SK-N-SH (cell line): Measurements from ENCODE around the gene PRKG1. TPM values are rescaled to one million over a fixed set of nuclear protein-coding genes. Genes with fewer than 3 reads are reported as not detected.

Source experiments
- CTCF ChIA-PET: fragments of 300-600, 350-600 bp; formaldehyde crosslinking; extraction: SDS; loops from one replicate; lab custom pipeline; 2021; lab: Yijun Ruan, JAX
- POLR2A ChIA-PET: fragments of 350-600 bp; sonication (Branson Sonifier 250); formaldehyde crosslinking; extraction: SDS; loops from one replicate; lab custom pipeline; 2020; ENCODE audit warnings: antibody characterized with exemption, inconsistent platforms; lab: Yijun Ruan, JAX
- DNase-seq: peaks from one replicate; pipeline ENCODE4 v3.0.0; 2012
- H2AFZ ChIP-seq: fragments of 200-600 bp; sonication (generic); 2 replicates; pipeline ENCODE4 v1.8.1; 2016; ENCODE audit warnings: antibody characterized with exemption, mild to moderate bottlenecking, low read depth
- H3F3A ChIP-seq: fragments of 200-600 bp; sonication (generic); replicated peaks from 2 replicates; pipeline ENCODE3; 2016; ENCODE audit warnings: antibody characterized with exemption, mild to moderate bottlenecking; ENCODE audit not compliant: insufficient read depth
- H3K27ac ChIP-seq, 2 experiments: fragments of 200-500 bp in 1 of 2; fragments of 200-600 bp in 1 of 2; sonication (Bioruptor generic) in 1 of 2; sonication (generic), shearing (Covaris generic) in 1 of 2; 2 replicates each; pipeline versions ENCODE4 v1.5.1 to v1.6.1; 2014 to 2016; ENCODE audit warnings: low read depth in 2 of 2, inconsistent platforms in 1 of 2, low read length in 1 of 2, mild to moderate bottlenecking in 1 of 2, mixed read lengths in 1 of 2
- H3K27me3 ChIP-seq: fragments of 200-600 bp; sonication (generic), shearing (Covaris generic); 2 replicates; pipeline ENCODE4 v1.6.1; 2016; ENCODE audit warnings: mixed run types; ENCODE audit not compliant: insufficient read depth
- H3K36me3 ChIP-seq, 2 experiments: fragments of 200-500 bp in 1 of 2; fragments of 200-600 bp in 1 of 2; sonication (Bioruptor generic) in 1 of 2; sonication (generic) in 1 of 2; replicated peaks in 1 of 2; 2 replicates each; pipeline versions ENCODE3 to v1.5.1; 2014 to 2016; ENCODE audit warnings: low read length in 1 of 2, mild to moderate bottlenecking in 1 of 2; ENCODE audit not compliant: insufficient read depth in 2 of 2, control insufficient read depth in 1 of 2
- H3K4me1 ChIP-seq, 2 experiments: fragments of 200-500 bp in 1 of 2; fragments of 200-600 bp in 1 of 2; sonication (Bioruptor generic) in 1 of 2; sonication (generic), shearing (Covaris generic) in 1 of 2; 2 replicates each; pipeline versions ENCODE4 v1.5.1 to v1.6.1; 2014 to 2016; ENCODE audit warnings: low read depth in 1 of 2, low read length in 1 of 2, mixed run types in 1 of 2; ENCODE audit not compliant: insufficient read depth in 2 of 2, control insufficient read depth in 1 of 2
- H3K4me2 ChIP-seq: fragments of 200-600 bp; sonication (generic), shearing (Covaris generic); 2 replicates; pipeline ENCODE4 v1.6.1; 2017; ENCODE audit warnings: mixed run types
- H3K4me3 ChIP-seq, 2 experiments: fragments of 200-500 bp in 1 of 2; fragments of 200-600 bp in 1 of 2; sonication (Bioruptor generic) in 1 of 2; sonication (generic), shearing (Covaris generic) in 1 of 2; 2 replicates each; pipeline versions ENCODE4 v1.5.1 to v1.8.1; 2014 to 2016; ENCODE audit warnings: low read depth in 2 of 2, inconsistent platforms in 1 of 2, low read length in 1 of 2, mild to moderate bottlenecking in 1 of 2, mixed read lengths in 1 of 2, moderate library complexity in 1 of 2
- H3K79me2 ChIP-seq: fragments of 200-600 bp; sonication (generic); 2 replicates; pipeline ENCODE4 v1.8.1; 2017; ENCODE audit warnings: mild to moderate bottlenecking; ENCODE audit not compliant: insufficient read depth
- H3K9ac ChIP-seq: fragments of 200-600 bp; sonication (generic); 2 replicates; pipeline ENCODE4 v1.6.1; 2017; ENCODE audit warnings: mixed run types
- H3K9me2 ChIP-seq: fragments of 200-600 bp; sonication (generic); 2 replicates; pipeline ENCODE4 v1.6.1; 2017; ENCODE audit warnings: mixed run types
- H3K9me3 ChIP-seq: fragments of 200-600 bp; sonication (generic); 2 replicates; pipeline ENCODE4 v1.6.1; 2017; ENCODE audit warnings: mixed run types, mild to moderate bottlenecking, moderate library complexity
- H4K20me1 ChIP-seq: fragments of 200-600 bp; sonication (generic); 2 replicates; pipeline ENCODE4 v1.6.1; 2017; ENCODE audit warnings: mild to moderate bottlenecking, mixed run types; ENCODE audit not compliant: insufficient read depth
- ELF1 ChIP-seq: IDR thresholded peaks from 2 replicates; pipeline ENCODE4 v1.4.0; 2012
- EZH2phosphoT487 ChIP-seq: fragments of 200-600 bp; sonication (generic); IDR thresholded peaks from 2 replicates; pipeline ENCODE4 v1.6.1; 2017; ENCODE audit warnings: low read depth, mixed run types, mild to moderate bottlenecking, antibody characterized with exemption, moderate library complexity, borderline replicate concordance
- FOSL2 ChIP-seq: IDR thresholded peaks from 2 replicates; pipeline ENCODE4 v1.4.0; 2012; ENCODE audit warnings: low read depth, mild to moderate bottlenecking, moderate library complexity, borderline replicate concordance
- GATA2 ChIP-seq: sonication (generic); formaldehyde crosslinking; IDR thresholded peaks from 2 replicates; pipeline ENCODE4 v1.5.0; 2020; ENCODE audit warnings: mild to moderate bottlenecking, missing genetic modification reagents
- JUND ChIP-seq: IDR thresholded peaks from 2 replicates; pipeline ENCODE4 v1.4.0; 2012
- NFIC ChIP-seq: IDR thresholded peaks from 2 replicates; pipeline ENCODE4 v1.4.0; 2012; ENCODE audit warnings: borderline replicate concordance
- POLR2AphosphoS5 ChIP-seq: IDR thresholded peaks from 2 replicates; pipeline ENCODE4 v1.6.1; 2012; ENCODE audit warnings: low read depth, low read length
- RCOR1 ChIP-seq: fragments of 150-350 bp; IDR thresholded peaks from 2 replicates; pipeline ENCODE4 v1.6.1; 2017; ENCODE audit warnings: antibody characterized with exemption, low read length
- RFX5 ChIP-seq: IDR thresholded peaks from 2 replicates; pipeline ENCODE4 v1.6.1; 2012; ENCODE audit warnings: mild to moderate bottlenecking, improper control_type of control experiment, low read length
- RXRA ChIP-seq: IDR thresholded peaks from 2 replicates; pipeline ENCODE4 v1.4.0; 2012; ENCODE audit warnings: low read depth, mild to moderate bottlenecking, borderline replicate concordance
- SIN3A ChIP-seq: IDR thresholded peaks from 2 replicates; pipeline ENCODE4 v1.6.1; 2012; ENCODE audit warnings: low read depth, mild to moderate bottlenecking, low read length, moderate library complexity, borderline replicate concordance
- SMC3 ChIP-seq: IDR thresholded peaks from 2 replicates; pipeline ENCODE4 v1.6.1; 2012; ENCODE audit warnings: low read depth, low read length, improper control_type of control experiment
- TAF1 ChIP-seq: IDR thresholded peaks from 2 replicates; pipeline ENCODE4 v1.6.1; 2012; ENCODE audit warnings: low read depth, mild to moderate bottlenecking, low read length, moderate library complexity, borderline replicate concordance
- TCF12 ChIP-seq: IDR thresholded peaks from 2 replicates; pipeline ENCODE4 v1.4.0; 2012
- YY1 ChIP-seq: IDR thresholded peaks from 2 replicates; pipeline ENCODE4 v1.4.0; 2012; ENCODE audit warnings: low read depth, mild to moderate bottlenecking
- WGBS: methylation state at CpG from one replicate; pipeline ENCODE4 v1.1.6; 2017; ENCODE audit warnings: low lambda C conversion rate; 5-methylcytosine and 5-hydroxymethylcytosine counted together
- polyA plus RNA-seq, 3 experiments: library from polyadenylated mRNA; depleted of rRNA; stranded (reverse); fragments of >200 nt; gene quantifications; 2 replicates each; pipeline ENCODE4 v1.2.3, GENCODE V29; 2012
- TF ChIP-seq, protein P1 (sequence below): fragments of 150-350 bp; IDR thresholded peaks from 2 replicates; pipeline ENCODE4 v1.6.1; 2016; ENCODE audit warnings: mild to moderate bottlenecking, low read depth, low read length
- TF ChIP-seq, protein P2 (sequence below): fragments of 200-600 bp; sonication (generic); IDR thresholded peaks from 2 replicates; pipeline ENCODE4 v1.6.1; 2017; ENCODE audit warnings: antibody characterized with exemption, mild to moderate bottlenecking, moderate library complexity
- TF ChIP-seq, protein P3 (sequence below): IDR thresholded peaks from 2 replicates; pipeline ENCODE4; 2012
- TF ChIP-seq, protein P4 (sequence below): IDR thresholded peaks from 2 replicates; pipeline ENCODE4 v1.4.0; 2012; ENCODE audit warnings: low read depth, borderline replicate concordance
- TF ChIP-seq, protein P5 (sequence below): fragments of 150-350 bp; IDR thresholded peaks from 2 replicates; pipeline ENCODE4 v1.6.1; 2017; ENCODE audit warnings: antibody characterized with exemption, low read length, low read depth, borderline replicate concordance

PRKG1 gene
- polyA plus RNA-seq, 1 of the 3 experiments (the other 2 are of a cell fraction), result 4.1 TPM

DNA sequence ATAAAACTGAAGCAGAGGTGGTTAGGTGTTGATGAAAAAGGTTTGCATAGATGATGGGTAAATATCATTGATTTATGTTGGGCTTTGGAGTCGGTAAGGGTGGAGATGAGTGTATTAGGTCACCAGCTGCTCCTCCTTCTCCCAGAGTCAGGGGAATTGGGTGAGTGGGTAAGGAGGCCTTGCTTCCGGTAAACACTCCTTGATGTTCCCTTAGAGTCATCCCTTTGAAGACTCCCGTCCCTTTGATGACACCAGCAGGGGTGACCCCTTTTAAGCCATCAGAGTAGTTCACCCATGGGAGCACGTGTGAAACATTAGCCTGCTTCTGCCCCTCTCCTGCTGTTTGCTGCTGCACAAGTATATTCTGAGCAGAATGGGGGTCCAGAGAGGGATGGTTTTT lies 1147.6 kb downstream of the PRKG1 start:
- CTCF ChIA-PET, result no interaction called here
- H3K4me2 ChIP-seq, result no peak overlapping the region
- no peak for TF ChIP-seq NFIC
- TF ChIP-seq RXRA, result no peak
- no peak for TF ChIP-seq RFX5
- TF ChIP-seq, protein P1, sequence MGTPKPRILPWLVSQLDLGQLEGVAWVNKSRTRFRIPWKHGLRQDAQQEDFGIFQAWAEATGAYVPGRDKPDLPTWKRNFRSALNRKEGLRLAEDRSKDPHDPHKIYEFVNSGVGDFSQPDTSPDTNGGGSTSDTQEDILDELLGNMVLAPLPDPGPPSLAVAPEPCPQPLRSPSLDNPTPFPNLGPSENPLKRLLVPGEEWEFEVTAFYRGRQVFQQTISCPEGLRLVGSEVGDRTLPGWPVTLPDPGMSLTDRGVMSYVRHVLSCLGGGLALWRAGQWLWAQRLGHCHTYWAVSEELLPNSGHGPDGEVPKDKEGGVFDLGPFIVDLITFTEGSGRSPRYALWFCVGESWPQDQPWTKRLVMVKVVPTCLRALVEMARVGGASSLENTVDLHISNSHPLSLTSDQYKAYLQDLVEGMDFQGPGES, result no peak
- TF ChIP-seq EZH2phosphoT487, result no peak
- no peak for TF ChIP-seq ELF1
- TF ChIP-seq GATA2 (CRISPR knock-in tag), result no peak
- TF ChIP-seq POLR2AphosphoS5, result no peak
- TF ChIP-seq, protein P2, sequence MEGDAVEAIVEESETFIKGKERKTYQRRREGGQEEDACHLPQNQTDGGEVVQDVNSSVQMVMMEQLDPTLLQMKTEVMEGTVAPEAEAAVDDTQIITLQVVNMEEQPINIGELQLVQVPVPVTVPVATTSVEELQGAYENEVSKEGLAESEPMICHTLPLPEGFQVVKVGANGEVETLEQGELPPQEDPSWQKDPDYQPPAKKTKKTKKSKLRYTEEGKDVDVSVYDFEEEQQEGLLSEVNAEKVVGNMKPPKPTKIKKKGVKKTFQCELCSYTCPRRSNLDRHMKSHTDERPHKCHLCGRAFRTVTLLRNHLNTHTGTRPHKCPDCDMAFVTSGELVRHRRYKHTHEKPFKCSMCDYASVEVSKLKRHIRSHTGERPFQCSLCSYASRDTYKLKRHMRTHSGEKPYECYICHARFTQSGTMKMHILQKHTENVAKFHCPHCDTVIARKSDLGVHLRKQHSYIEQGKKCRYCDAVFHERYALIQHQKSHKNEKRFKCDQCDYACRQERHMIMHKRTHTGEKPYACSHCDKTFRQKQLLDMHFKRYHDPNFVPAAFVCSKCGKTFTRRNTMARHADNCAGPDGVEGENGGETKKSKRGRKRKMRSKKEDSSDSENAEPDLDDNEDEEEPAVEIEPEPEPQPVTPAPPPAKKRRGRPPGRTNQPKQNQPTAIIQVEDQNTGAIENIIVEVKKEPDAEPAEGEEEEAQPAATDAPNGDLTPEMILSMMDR, result no peak
- TF ChIP-seq, all 33 proteins: peak for 0
- Histone ChIP-seq H3K4me1 (peaks cover 0 to 1% of the 10 kb centered on the region in 2 experiments; a peak in 2 of 4 replicates), H3K79me2 (no peaks in the 10 kb centered on the region), H3K4me3 (no peak overlapping the region), H3K36me3 (no peaks in the 10 kb centered on the region), H3K27ac (no peak overlapping the region), H4K20me1 (no peaks in the 10 kb centered on the region), H2AFZ (no peak overlapping the region), H3F3A (no peaks in the 10 kb centered on the region), H3K9me2 (no peaks in the 10 kb centered on the region), H3K9ac (no peak overlapping the region), H3K9me3 (no peaks in the 10 kb centered on the region), H3K27me3 (no peaks in the 10 kb centered on the region)
- POLR2A ChIA-PET, result no interaction called here
- no peak for DNase-seq
- WGBS, result 71% methylated on average over 4 of the region's 4 CpGs

DNA sequence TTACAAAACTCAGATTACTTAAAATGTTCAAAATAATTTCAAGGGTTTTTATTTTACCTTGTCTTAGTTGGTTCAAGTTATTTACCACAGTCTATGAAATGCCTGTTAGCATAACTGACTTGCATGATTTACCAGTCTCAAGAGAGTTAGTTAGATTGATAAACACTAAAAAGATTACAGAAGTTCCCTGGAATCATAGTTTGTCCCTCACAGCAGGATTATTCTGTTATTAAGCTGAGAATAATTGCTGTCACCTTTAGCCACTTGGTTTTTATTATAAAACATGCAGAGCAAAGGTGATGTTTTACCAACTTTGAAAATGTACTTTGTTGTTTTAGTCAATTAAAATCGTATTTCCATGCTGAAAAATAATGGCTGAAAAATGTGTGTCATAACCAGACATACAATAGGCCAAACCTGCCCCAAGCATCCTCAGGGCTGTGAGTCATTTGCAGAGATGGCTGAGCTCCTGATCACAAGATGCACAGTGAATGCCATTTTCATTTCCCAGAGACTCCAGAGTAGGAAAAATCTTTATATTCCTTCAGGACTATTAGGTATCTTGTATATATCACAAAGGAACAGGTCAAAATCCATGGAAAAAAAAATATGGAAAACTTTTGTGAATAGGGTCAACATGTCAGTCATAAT lies 1152.0 kb downstream of the PRKG1 start:
- no peaks in the 10 kb centered on the region for H3K36me3 ChIP-seq
- DNase-seq, result no peak
- TF ChIP-seq YY1 (peak; percentile 26; the same call in 1 of the 2 replicates), RXRA (no peak), RFX5 (no peak), SIN3A (no peak), JUND (peak; percentile 6; the same call in 1 of the 2 replicates), FOSL2 (peak; percentile 56; the same call in 1 of the 2 replicates), TAF1 (no peak), SMC3 (no peak), TCF12 (no peak), RCOR1 (no peak)
- TF ChIP-seq, protein P3, sequence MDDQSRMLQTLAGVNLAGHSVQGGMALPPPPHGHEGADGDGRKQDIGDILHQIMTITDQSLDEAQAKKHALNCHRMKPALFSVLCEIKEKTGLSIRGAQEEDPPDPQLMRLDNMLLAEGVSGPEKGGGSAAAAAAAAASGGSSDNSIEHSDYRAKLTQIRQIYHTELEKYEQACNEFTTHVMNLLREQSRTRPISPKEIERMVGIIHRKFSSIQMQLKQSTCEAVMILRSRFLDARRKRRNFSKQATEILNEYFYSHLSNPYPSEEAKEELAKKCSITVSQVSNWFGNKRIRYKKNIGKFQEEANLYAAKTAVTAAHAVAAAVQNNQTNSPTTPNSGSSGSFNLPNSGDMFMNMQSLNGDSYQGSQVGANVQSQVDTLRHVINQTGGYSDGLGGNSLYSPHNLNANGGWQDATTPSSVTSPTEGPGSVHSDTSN, result no peak
- TF ChIP-seq, protein P4, sequence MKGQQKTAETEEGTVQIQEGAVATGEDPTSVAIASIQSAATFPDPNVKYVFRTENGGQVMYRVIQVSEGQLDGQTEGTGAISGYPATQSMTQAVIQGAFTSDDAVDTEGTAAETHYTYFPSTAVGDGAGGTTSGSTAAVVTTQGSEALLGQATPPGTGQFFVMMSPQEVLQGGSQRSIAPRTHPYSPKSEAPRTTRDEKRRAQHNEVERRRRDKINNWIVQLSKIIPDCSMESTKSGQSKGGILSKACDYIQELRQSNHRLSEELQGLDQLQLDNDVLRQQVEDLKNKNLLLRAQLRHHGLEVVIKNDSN, result no peak
- TF ChIP-seq, protein P5, sequence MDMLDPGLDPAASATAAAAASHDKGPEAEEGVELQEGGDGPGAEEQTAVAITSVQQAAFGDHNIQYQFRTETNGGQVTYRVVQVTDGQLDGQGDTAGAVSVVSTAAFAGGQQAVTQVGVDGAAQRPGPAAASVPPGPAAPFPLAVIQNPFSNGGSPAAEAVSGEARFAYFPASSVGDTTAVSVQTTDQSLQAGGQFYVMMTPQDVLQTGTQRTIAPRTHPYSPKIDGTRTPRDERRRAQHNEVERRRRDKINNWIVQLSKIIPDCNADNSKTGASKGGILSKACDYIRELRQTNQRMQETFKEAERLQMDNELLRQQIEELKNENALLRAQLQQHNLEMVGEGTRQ, result no peak

More for the DNA sequence above, 1152.0 kb downstream of the PRKG1 start:
- H3K4me2 ChIP-seq, result no peak overlapping the region
- no peak overlapping the region for H2AFZ ChIP-seq
- ChIA-PET POLR2A (no interaction called here), CTCF (no interaction called here)
- H3K27me3 ChIP-seq, result no peaks in the 10 kb centered on the region
- no peak overlapping the region for H3K4me3 ChIP-seq
- H3K27ac ChIP-seq, result peak overlapping the region in 1 of 2 experiments; percentile 4; a peak in 1 of 4 replicates
- no peaks in the 10 kb centered on the region for H3F3A ChIP-seq
- no peaks in the 10 kb centered on the region; a peak in 2 of 4 replicates for H3K4me1 ChIP-seq
- no peaks in the 10 kb centered on the region for H3K79me2 ChIP-seq
- no peaks in the 10 kb centered on the region for H4K20me1 ChIP-seq
- H3K9ac ChIP-seq, result no peak overlapping the region
- no peaks in the 10 kb centered on the region for H3K9me2 ChIP-seq
- 10% methylated on average over 1 of the region's 1 CpG for WGBS
- H3K9me3 ChIP-seq, result no peaks in the 10 kb centered on the region
